AG09319 (cell line): ENCODE data around the gene TSC22D2.

ENCODE experiments used
- DNase-seq: peaks from one replicate; pipeline ENCODE4 v3.0.0-alpha.2; 2010; ENCODE audit warnings: low read depth; ENCODE audit errors: extremely low read depth
- TF ChIP-seq, protein P1 (sequence below): IDR thresholded peaks from 2 replicates; pipeline ENCODE4 v1.5.1; 2011; ENCODE audit warnings: low read depth, mild to moderate bottlenecking, inconsistent platforms, low read length, moderate library complexity

TSC22D2 gene

GRCh38 chr3:150408221-150409124, at the start of gene TSC22D2:
TSC22D2 (plus strand) TSS chr3:150408298; CDS start chr3:150409351, 1,053 bp downstream.
- peak; percentile 88 for DNase-seq
- TF ChIP-seq, protein P1, sequence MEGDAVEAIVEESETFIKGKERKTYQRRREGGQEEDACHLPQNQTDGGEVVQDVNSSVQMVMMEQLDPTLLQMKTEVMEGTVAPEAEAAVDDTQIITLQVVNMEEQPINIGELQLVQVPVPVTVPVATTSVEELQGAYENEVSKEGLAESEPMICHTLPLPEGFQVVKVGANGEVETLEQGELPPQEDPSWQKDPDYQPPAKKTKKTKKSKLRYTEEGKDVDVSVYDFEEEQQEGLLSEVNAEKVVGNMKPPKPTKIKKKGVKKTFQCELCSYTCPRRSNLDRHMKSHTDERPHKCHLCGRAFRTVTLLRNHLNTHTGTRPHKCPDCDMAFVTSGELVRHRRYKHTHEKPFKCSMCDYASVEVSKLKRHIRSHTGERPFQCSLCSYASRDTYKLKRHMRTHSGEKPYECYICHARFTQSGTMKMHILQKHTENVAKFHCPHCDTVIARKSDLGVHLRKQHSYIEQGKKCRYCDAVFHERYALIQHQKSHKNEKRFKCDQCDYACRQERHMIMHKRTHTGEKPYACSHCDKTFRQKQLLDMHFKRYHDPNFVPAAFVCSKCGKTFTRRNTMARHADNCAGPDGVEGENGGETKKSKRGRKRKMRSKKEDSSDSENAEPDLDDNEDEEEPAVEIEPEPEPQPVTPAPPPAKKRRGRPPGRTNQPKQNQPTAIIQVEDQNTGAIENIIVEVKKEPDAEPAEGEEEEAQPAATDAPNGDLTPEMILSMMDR: no peak; the same call in none of the 2 replicates

DNA sequence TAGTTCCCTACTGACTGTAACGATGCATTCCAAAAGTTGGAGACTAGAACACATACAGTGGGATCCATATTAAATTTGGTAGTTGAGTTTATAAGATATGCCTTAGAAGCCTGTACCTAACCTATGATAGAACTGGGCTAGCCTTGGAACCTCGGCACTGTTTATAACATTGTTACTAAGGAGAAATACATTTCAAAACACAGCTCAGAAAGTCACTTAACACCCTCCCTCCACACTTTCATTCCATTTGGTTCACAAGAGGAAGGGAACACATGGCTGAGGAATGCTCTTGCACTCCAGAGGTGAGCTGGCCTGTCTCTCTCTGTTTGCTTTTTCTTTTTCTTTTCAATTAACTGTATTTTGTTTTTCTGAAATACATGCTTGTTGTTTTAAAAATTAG, 48.7 kb upstream of the TSC22D2 start:
- DNase-seq: no peak
- TF ChIP-seq, protein P1: no peak

DNA sequence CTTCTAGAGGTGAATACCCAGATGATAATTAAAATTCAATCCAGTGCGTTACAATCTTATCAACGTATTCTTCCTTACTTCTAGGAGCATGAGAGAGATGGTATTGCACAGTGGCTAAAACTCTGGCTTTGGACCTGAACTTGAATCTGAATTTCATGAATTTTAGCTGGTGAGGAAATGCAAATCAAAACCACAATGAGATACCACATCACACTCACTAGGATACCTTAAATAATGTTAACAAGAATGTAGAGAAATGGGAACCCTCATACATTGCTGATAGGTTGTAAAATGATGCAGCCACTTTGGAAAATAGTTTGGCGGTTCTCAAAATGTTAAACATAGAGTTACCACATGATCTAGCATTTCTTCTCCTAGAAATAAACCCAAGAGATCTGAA, 47.1 kb upstream of the TSC22D2 start:
- no peak for DNase-seq
- TF ChIP-seq, protein P1: no peak

DNA sequence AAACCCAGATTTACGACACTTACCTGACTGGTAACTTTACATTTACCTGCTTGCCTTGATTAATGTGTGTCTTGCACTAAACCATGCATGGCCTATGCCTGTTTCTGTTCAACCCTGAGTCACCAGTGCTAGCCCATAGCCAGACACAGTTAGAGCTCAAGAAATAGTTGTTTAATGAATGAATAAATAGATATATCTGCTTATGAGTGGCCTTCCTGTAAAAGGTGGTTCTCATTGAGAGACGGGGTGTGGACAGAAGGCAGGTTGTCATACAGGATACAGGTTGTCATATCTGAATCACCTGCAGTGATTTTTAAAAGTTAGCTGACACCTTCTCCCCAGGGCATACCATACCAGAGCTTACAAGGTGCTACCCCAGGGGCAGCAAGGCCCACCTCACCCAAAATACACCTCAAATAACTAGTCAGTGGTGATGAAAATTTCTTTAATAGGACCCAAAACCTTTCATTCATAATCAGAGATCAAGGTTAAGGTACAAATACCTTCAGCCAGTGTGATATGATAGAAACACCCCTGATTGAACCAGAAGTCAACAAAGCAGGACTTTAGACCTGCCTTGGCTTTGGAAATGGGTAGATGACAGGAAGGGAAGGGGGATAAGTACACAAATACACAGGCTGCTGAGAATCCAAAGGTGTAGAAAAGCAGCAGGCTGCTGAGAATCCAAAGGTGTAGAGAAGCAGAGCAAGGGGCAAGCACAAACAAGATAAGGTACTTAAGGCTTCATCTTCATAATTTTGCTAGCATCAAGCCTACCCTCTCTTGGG, 45.4 kb upstream of the TSC22D2 start:
- no peak for DNase-seq
- TF ChIP-seq, protein P1: no peak

GRCh38 chr3:150363420-150363819, 44.7 kb upstream of the TSC22D2 start:
- no peak for DNase-seq
- TF ChIP-seq, protein P1: no peak

DNA sequence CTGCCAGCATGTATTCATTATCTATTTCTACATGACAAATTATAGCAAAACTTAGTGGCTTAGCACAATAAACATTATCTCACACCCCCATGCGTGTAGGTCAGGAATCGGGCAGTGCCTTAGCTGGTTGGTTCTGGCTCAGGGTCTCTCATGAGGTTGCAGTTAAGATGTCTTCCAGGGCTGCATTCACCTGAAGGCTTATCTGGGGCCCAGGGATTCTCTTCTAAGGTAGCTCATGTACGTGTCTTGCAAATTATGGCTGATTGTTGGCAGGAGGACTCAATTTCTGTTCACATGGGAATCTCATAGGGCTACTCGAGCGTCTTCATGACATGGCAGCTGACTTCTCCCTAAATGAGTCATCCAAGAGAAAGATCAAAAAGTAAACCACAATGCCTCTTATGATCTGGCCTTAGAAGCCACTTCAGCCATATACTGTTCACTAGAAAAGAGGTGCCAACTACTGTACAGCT, 42.9 kb upstream of the TSC22D2 start:
- no peak for DNase-seq

More for the DNA sequence above, 42.9 kb upstream of the TSC22D2 start:
- TF ChIP-seq, protein P1: no peak
